GM18499 (cell line): ENCODE results near the gene PPP1R7.

Experiments used
- ATAC-seq: cut with Tn5 transposase; IDR thresholded peaks from one replicate; pipeline ENCODE4 v1.9.1; 2021; ENCODE audit warnings: moderate number of reproducible peaks; ENCODE audit not compliant: insufficient read depth, unreplicated experiment

Gene PPP1R7

DNA sequence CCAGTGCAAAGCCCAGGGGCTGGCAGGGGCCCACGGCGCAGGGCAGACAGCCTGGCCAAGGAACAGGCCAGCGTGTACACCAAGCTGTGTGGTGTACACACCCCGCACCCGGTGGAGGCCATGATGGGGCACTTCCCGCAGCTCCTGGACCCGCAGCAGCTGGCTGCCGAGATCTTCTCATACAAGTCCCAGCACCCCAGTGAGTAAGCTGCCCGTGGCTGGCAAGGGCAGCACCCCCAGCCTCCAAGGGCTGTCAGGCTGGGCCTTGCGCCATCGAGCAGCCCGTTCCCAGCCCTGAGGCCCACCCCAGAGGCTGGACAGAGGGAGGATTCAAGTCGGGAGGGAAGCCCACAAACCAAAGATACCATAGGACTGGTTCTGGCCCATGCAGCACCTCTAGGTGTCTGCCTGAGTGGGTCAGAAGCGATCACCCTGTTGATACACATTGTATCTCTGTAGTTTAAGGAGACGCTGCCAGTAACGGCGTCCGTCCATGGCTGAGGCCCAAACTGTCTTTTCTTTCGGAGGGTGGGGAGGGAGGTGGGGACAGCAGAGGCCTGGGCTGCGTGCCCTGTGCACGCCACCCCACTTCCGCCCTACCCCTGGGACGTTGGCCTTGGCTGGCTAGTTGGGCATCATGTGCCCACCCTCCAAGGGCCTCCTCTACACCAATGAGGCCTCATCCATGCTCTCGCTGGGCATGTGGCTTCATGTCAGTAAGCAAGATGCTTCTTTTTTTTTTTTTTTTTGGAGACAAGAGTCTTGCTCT is 31.3 kb upstream of the PPP1R7 start:
- no peak for ATAC-seq

DNA sequence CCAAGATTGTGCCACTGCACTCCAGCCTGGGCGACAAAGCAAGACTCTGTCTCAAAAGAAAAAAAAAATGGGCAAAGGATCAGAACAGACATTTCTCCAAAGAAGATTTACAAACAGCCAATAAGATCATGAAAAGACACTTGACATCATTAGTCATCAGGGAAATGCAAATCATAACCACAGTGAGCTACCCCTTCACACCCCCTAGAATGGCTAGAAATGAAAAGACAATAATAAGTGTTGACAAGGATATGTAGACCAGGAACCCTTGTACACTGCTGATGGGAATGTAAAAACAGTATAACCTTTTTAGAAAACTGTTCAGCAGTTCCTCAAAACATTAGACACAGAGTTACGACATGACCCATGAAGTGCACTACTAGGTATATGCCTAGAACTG is 29.8 kb upstream of the PPP1R7 start:
- no peak for ATAC-seq

DNA sequence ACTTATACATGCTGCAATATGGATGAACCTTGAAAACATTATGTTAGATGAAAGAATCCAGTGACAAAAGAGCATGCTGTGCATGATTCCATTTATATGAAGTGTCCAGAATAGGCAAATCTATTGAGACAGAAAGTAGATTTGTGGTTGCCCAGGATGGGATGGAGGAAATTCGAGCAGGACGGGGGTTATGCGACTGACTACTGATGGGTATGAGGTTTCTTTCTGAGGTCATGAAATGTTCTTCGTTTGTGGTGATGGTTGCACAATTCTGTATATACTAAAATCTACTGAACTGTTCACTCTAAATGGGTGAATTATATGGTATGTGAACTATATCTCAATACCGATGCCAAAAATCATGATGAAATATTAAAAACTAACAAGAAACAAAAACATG is 29.3 kb upstream of the PPP1R7 start:
- ATAC-seq: no peak

DNA sequence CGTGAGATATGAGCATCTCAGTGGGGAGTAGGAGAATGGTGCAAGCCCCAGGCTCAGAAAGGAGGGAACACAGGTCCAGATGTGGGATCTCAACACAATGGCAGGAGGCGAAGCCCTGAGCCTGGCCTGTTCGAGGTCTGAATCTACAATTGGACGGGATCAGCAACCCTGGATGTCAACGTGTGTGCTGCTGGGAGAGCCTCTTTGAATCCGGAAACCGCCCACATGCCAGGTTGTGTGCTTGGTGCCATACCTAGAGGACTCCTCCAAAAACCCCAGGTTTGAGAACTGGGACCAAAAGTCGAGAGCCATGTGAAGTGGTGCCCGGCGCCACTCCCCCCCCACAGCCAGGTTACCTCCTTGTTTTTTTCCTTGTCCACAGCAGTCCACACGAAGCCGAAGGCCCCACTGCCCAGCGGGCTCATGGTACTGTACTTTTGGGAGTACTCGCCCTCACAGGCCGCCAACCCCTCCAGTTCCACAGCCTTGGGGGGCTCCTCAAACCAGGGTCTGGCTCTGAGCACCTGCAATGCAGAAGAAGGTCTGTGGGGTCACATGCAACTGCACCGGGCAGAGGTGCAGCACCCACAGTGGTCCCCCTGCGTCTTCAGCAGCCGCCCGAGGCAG is 27.8 kb upstream of the PPP1R7 start:
- no peak for ATAC-seq

DNA sequence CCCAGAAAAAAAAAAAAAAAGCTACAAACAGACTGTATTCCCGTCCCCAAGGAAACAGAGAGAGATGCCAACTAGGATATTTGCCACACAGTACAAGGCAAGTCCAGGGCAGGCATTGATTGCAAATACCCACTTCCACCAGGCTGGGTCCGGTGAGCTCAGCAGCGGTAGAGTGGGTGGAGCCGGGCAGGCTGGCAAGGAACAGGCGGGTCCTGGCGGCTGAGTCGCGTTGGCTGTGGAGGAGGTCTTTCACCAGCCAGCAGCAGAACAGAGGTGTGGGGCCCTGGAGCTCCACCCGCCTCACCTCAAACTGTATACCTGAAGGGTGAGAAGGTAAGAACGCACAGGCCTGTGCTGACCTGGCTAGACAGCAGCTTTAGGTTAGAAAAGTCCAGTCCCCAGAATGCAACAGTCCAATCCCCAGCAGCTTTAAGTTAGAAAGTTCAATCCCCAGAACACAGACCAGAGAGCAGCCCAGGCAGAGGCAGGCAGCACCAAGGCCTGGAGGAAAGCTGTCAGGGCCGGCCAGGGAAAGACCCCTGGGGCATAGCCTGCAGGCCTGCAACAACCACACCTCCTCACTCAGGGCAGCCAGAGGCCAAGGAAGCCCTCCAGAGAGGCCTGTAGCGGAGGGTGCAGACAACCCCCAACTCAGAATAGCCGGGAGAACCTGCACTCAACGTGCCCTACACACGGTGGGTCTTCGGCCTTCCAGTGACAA is 26.3 kb upstream of the PPP1R7 start:
- ATAC-seq: no peak

DNA sequence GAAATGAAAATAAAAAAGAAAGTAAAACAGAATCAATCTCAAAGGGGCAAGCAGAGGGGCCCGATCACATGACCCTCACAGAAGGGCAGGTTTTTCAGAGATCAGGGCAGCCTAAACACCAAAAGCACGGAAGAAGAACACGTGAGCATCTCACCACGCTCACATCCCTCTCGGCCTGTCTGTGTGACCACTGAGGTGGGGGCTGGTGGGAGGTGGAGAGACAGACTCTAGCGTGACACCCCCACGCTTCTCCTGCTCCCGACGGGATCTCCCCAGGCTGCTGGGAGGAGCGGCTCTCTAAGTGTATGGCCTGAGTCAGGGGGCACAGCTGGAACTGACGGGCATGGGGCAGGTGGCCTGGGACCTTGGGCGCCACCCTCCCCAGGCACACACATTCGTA is 24.6 kb upstream of the PPP1R7 start:
- no peak for ATAC-seq

DNA sequence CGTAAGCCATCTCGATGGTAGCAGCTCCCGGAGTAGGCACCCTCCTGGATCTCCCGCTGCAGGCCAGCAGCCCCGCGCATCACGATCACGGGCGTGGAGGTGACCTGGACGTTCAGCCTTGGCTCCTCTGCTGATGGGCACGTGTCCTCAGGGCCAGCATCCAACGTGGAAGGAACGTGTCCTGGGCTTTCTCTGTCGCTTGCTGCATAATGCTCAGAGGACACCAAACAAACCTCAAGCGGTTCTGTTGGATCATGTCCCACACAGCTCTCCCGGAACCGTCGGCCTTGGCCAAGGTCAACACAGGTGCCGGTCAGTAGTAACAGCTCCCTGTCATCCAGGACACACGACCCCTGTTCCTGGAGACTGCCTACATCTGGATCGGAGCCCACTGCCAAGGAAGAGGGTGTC is 24.1 kb upstream of the PPP1R7 start:
- no peak for ATAC-seq

DNA sequence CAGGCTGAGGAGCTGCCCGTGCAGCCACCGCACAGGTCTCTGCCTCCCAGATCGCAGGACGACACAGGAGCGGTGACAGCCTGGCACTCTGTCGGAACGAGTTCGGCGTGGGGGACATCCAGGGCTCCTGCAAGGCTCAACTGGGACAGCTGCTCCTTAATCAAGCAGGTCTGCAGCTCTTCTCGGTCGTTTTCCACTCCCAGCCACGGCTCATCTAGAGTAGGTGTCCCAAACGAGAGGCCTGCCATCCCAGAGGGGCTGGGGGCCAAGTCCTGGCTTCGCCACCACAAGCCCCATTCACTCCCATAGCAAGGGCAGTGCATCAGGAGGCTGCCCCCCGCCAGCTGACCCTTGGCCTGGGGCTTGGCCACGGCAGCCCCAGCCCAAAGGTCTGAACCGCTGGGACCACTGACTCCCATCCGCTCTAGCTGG is 23.5 kb upstream of the PPP1R7 start:
- ATAC-seq: no peak

DNA sequence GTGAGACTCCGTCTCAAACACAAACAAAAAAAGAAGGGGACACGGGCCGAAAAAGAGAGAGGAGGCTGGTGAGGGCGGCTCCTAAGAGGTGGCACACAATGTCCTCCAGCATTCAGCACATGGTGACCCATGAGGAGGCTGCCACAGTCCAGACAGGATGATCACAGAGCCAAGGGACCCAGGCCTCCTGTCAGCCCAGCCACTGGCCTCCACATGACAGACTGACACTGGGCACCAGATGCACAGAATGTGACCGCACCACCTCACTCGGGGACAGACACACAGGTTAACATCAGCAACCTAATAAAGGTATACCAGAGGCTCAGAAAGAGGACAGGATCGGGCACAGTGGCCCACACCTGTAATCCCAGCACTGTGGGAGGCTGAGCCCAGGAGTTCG is 22.0 kb upstream of the PPP1R7 start:
- ATAC-seq: no peak

DNA sequence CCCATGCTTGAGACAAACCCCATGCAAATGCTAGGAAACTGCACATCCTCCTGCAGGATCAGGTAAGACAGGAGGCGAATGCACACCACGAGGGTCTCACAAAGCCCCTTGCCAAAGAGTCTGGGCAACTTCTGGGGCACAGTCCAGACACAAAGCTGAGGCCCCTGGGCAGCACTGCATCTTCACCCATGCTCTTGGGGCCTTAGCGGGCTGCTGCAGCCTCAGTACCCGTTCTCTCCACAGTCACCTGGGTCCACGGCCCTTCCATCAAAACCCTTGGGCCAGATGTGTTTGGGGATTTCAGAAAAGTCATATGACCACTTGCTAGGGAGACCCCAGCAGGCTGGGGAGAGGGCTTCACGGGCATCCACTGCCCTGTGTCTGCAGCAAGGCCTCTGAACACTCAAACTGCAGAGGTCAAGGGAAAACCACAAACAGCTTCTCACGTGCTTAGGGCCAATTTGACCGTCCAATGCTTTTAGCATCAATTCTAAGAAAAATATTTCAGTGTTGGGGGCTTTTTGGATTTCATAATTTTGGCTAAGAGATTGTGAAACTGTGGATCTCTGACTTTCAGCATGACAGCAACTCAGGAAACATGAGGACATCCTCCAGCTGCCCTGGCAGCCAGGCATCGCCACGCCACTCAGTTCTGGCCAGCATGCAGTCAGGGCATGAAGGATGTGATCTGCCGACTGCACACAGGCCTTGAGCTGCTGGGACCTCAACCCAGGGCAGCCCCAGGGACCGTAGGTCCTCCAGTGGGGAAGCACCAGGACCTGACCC is 21.0 kb upstream of the PPP1R7 start:
- no peak for ATAC-seq

DNA sequence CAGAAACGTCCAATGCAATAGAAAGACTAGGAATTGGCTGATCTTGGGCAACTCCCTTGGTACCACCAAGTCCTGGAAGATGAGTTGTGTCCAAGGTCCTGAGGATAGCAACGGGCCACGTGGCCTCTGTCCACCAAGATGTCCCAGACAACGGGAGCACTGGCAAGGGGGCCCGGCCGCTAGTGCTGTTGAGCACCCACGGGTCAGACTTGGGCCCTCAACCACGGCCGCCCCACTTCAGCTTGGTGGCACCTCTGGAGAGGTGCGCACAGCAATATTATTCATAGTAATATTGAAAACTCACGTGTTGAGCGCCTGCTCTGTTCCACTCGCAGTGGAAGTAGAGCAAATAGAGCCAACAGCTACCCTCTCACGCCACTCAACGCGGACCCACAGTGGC is 20.0 kb upstream of the PPP1R7 start:
- no peak for ATAC-seq

DNA sequence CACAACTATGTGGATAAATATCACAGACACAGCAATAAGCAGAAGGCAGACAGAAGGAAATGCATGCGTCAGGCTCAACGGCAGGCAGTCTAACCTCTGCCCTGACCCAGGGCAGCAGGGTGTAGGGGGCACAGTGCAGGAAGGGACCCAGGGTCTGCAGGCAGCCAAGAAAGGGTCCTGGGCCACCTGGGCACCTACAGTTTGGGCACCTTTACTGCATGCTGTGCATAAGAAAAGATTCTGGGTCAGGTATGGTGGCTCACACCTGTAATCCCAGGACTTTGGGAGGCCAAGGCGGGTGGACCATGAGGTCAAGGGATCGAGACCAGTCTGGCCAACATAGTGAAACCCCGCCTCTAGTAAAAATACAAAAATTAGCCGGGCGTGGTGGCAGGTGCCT is 18.7 kb upstream of the PPP1R7 start:
- ATAC-seq: no peak

DNA sequence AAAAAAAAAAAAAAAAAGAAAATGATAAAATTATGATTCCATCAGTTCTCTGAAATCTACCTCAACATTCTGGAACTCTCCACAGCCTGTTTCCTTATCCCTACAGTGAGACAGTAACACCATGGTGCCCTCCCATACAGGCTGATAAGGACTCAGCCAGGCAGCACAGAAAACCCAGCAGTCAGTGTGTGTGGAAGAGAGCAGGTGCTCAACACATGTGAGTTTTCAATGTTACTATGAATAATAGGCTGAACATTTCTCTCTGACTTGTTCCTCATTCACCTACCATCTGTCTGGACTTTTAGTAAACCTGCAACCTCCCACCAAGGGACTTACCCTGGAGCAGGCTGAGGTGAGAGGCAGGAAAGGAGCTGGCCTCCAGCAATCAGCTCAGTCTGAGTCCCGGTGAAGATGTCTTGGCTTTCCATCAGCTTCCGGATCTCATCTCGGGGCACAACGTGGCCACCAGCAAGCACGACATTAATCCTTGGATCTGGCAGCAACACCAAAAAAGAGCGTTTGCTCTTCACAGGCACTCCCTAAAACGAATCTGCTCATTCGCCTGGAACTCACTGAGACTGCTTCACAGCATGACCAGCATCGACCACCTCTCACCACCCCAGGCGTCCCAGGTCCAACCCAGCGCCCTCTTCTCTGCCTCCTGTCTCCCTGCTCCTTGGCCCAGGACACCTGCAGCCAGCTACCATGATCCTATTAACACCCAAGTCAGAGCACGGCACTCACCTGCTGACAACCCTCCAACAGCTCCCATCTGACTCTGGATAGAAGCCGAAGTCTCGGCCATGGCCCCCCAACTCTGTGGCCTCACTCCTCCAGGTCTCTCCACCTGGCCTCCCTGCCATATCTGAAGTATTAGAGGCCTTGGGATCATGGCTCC is 17.5 kb upstream of the PPP1R7 start:
- no peak for ATAC-seq

DNA sequence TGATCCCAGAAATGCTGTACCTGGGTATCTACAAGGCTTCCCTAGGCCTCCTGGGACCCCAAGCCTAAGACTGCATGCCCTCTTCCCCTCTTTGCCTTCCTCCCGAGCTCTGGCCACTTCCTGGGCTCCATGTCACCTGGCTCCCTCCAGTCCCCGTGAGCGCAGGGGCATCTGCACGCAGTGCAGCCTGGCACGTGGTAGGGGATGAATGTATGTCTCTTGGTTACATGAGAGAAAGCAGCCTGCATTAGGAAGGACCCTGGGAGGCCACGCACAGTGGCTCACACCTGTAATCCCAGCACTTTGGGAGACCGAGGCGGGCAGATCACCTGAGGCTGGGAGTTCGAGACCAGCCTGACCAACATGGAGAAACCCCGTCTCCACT is 16.8 kb upstream of the PPP1R7 start:
- ATAC-seq: no peak

DNA sequence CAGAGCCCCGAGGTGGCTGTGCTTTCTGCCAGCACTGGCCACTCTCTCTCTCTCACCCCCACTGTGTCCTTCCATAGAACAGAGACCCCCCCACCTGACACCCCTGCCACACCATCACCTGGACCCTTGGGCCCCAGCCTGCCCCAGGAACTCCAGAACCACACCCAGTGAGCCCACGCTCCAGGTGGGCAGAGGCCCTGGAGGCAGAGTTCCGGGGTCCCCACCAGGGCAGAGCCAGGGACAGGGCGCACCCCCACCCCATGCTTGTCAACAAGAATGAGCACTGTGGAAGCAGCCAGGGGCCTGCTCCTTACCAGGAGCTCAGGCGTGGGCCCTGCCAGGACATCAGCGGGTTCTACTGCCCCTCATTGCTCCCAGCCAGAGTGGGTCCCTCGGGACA is 15.6 kb upstream of the PPP1R7 start:
- ATAC-seq: no peak

DNA sequence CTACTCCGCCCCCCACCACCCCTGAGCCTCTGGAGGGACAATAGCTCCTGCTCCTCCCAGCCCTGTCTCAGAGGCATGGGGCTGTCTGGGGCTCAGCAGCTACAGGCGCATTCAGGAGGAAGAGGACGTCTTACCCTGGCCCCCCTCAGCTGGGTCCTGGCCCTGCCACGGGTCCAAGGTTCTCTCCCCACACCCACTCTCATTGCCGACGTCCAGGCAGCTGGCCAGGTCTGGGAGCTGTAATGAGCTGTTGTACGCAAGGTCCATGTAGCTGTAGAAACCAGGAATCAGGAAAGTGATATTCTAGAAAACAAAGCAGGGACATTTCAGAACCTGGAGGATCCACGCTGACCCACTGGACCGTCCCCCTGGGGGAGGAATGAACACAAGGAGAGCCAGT is 14.5 kb upstream of the PPP1R7 start:
- ATAC-seq: no peak

DNA sequence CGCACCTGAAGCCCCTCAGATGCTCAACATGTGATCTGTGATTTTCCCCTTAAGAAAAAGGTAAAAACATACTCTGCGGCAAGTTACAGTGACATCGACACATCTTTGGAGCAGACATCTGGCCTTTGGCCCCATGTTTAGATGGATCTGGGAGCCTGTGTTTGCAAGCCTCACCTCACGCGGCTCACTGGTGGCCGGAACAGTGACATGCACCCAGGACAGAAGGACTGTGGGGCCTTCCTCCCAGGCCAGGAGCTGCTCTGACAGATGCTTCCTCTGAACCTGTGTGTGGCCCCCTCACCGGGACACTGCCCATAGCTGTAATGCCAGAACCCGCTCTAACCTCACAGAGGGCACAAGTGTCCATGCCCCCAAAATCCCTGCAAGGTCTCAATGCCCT is 14.1 kb upstream of the PPP1R7 start:
- no peak for ATAC-seq

DNA sequence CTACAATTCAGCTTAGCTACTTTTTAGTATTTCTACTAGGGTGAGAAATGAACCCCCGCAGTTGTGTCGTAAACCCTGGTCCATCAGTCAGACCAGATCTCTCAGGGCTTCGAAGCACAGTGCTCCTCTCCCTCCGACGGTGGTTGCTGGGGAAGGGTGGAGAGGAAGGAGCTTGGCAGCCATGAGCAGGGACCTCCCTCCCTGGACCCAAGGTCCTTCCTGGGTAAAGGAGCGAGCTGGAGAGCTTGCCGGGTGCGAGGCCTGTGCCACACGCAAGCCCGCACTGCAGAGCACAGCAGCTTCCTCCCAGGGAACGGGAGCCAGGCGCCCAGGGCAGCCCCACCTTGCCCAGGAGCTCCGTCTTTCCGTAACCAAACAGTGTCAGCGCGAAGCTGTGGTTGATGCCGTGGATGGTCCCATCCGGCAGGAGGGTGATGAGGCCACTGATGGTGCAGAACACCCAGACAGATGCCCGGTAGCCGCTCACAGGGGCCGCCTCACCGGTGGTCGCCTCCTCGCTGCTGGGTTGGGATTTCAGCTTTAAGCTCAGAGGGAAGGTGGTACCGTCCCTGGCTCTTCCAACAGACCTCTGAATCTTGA is 13.5 kb upstream of the PPP1R7 start:
- no peak for ATAC-seq
